GM18870 (cell line): ENCODE measurements around the gene CNOT11.
"Not testable (repeated sequence)": the region's sequence is repeated elsewhere in the genome, so short reads cannot be mapped to it uniquely, and the experiment has no call there.

ENCODE experiments used
- ATAC-seq: cut with Tn5 transposase; IDR thresholded peaks from one replicate; pipeline ENCODE4 v1.9.1; 2021; ENCODE audit warnings: moderate library complexity; ENCODE audit not compliant: unreplicated experiment

The CNOT11 gene

DNA sequence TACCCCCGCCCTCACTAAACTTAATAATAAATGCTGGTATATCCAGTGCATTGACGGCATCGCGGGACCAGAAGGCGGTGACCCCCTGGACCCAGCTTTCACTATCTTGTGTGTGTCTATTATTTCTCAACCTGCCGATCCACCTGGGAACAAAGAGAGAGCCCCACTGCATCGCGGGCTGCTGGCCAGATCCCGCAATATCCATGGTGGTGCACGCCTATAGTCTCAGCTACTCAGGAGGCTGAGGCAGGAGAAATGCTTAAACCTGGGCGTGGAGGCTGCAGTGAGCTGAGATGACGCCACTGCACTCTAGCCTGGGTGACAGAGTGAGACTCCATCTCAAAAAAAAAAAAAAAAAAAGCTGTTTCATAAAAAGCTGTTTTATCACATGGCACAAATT, 7.8 kb upstream of the CNOT11 start:
- not testable (repeated sequence) for ATAC-seq

DNA sequence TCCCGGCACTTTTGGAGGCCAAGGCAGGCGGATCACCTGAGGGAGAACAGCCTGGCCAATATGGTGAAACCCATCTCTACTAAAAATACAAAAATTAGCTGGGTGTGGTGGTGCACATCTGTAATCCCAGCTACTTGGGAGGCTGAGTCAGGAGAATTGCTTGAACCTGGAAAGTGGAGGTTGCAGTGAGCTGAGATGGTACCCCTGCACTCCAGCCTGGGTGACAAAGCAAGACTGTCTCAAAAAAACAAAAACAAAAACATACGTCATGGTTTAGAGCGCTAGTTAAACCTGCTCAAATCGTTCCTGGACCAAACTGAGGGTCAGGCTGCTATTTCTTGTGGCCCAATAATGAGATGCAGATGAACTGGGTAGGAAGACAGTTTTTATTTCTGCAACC, 7.2 kb upstream of the CNOT11 start:
- not testable (repeated sequence) for ATAC-seq

- ATAC-seq = not testable (repeated sequence)
Measured at GRCh38 chr2:101248756-101249155, 3.9 kb upstream of the CNOT11 start.

DNA sequence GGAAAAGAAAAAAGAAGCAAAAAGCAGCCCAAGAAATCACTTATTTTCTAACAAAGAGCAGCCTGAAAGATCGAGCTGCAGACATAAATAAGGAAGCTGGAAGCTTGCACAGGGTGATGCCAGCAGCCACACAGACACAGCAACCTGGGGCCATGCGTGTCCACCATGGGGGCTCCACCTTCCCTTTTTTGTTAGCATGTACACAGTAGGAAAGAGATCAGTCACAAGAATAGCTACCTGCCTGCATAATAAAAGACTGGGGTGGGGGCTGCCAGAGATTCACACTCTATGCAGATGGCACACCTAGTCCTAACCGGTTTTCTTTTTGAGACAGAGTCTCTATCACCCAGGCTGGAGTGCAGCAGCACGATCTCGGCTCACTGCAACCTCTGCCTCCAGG, 2.9 kb upstream of the CNOT11 start:
- no peak for ATAC-seq

- ATAC-seq = not testable (repeated sequence)
Measured at GRCh38 chr2:101251246-101251781, 1.4 kb upstream of the CNOT11 start.

DNA sequence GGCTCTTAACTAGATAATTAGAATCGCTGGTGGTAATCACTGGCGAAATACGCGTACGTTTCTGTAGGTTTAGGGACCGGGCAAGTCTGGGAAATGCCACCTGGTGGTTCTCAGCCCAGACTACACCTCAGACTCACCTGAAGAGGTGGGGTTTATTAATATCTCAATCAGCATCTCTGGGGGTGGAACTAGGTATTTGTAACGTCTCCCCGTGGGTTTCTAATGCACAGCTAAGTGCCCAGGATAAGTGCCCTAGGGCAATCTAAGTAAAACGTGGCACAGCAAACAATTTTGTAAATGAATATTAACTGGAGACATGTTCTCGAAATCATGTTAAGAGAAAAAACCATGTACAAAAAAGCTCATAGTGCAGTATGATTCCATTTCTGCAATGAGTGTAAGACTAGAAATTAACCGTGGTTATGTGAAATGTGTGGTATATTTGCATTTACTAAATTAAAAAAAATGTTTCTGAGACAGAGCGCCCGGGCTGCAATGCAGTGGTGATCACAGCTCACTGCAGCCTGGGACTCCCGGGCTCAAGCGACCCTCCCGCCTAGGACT, 760 bp upstream of the CNOT11 start:
- peak; percentile 76 for ATAC-seq

- ATAC-seq = peak; percentile 31
Measured at GRCh38 chr2:101253013-101253702, 472 bp downstream of the CNOT11 start.

DNA sequence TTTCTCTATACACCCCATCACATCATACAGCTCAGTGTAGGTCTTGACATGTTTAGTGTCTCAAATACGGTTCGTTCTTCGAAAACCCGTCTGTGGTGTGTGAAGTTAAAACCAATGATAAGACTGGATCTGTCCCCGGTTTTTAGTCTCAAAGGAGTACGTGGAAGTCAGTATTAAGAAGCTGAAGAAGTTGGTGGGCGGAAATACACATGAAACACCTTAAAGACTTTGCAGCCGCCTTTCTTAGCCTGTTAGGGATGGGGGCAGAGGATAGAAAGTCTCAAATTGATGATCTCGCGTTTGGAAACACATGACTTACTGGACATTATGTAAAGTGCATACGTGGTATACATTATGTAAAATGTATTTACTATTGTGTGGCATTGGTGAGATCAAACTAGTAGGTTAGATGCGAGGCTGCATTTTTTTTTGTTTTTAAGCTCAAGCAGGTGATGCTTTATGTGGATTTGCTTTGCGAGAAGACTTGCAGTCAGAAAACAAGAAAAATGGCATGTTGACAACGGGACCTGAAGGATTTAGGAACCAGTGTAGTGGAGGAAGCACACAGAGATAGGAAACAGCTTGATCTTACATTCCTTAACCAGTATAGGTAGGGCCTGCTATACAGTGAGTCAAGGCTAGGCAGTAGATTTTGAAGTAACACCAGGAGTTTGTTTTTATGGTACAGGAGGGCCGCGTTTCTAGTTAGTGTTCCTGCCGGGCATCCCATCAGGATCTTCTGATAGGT, 1.2 kb downstream of the CNOT11 start:
- no peak for ATAC-seq

DNA sequence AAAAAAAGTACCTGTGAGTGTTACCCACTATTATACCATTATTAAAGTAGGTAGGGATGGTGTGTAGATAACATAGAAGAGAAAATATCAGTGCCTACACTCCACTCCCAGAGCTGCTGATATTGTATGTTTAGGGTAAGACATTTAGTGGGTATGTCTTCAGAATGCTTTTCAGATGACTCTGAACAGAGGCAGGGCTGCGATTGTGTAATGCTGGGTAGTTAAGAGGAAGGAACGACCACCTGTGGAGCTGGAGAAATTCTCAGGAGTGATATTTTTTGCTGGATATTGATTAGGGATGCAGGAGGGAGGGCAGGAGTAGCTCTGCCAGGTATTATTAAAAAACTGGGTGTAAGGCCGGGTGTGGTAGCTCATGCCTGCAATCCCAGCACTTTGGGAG, 2.8 kb downstream of the CNOT11 start:
- ATAC-seq = no peak

- ATAC-seq = no peak
Measured at GRCh38 chr2:101256316-101256715, 3.6 kb downstream of the CNOT11 start.

DNA sequence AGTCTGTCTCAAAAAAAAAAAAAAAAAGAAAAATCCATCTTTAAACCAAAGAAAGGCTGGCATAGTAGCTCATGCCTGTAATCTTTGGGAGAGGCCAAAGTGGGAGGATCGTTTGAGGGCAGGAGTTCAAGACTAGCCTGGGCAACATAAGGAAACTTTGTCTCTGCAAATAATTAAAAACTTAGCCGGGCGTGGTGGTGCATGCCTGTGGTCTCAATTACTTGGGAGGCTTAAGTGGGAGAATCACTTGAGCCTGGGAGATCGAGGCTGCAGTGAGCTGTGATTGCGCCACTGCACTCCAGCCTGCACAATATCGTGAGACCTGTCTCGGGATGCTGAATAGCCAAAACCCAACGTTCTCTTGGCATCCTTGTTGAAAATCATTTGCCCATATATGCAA, 6.1 kb downstream of the CNOT11 start:
- ATAC-seq = no peak

GRCh38 chr2:101262142-101262541, 9.5 kb downstream of the CNOT11 start:
- no peak for ATAC-seq

GRCh38 chr2:101263377-101263800, 10.7 kb downstream of the CNOT11 start:
- no peak for ATAC-seq

DNA sequence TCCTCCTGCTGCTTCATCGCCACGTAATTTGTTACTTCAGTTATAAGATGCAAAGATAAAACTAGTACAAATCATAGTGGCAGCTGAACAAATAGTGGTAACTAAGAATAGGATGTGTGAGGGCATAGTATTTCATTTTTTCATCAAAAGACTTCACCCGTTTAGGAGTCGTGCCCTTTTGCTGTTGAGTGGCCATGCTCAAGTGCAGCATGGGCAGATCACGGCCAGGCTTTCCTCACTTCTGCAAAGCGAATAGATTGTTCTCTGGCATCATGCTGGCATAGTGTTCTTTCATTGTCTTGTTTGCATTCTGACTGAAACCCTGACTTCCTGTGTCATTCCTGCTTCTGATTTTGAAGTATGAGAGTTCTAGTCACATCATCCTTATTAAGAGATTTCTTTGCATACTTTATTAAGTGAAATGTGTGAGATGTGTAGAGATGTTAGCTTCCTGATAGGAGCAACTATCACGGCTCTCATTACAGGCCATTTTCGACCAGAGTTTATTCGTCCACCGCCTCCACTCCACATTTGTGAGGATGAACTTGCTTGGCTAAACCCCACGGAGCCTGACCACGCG, 11.8 kb downstream of the CNOT11 start:
- no peak for ATAC-seq

GRCh38 chr2:101265893-101266499, 13.3 kb downstream of the CNOT11 start:
- ATAC-seq = no peak

DNA sequence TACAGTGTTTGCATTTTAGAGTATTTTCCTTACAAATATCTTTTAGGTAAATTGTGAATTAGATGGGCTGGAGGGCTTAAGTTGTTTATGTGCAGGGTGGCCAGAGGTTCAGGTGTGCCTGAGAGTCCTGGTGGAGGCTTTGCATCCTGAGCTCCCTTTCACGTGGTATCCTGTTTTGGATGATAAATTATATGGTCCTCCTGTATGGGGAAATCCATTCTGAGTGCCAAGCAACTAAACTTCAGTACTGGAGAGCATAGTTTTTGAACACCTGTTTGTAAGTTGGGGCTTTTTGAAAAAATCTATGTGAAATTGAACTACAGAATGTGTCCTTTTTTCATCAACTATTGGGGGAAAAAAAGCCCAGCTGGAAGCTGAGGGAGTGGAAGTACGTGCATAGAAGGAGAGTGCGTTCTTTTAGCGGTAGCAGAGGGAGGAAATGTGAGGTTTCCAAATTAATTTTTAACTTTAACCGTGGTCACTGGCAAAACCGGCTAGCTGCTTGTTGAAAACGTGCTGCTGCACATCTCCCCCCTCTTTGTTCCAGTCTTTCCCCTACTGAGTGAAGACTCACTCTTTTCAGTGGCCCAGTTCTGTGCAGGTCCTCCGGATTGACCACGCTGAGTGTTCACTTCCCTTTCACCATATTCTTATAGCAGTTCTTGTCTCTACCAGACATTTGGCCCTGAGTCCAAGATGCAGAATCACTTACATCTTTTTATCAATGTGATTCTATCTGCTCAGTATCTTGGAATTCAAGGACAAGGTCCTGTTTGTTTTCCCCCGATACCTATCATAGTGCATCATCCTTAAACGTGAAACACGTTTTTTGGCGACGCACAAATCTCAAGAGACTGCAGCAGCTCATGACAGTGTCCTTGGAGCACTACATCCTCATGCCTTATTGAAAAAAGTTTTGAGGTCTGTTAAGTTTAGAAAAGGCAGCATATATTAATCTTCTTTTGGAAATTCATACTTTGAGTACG, 15.3 kb downstream of the CNOT11 start:
- ATAC-seq = peak; percentile 60

DNA sequence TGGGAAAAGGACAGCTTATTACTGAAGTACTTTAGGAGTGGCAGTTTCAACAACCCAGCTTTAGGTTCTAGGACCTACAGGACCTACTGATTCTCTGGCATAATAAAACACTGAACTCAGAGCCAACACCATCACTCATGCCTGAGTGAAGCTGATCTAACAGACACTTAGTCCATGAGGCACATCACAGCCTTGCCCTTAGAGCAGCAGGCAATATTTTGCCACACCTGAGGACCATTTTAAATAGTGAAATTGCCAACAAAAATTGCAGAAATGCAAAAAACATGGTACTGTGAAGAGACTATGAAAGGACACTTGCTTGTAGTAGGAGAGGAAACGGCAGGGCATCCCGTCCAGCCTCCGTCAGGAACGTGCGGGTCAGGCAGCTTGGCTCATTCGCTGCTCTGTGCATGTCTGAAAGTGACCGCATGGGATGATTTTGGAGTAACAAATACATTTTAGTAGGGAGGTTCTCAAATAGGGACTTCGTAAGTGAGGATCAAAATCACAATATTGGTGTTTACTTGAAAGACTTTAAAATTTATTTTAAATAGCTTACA, 18.1 kb downstream of the CNOT11 start:
- no peak for ATAC-seq

DNA sequence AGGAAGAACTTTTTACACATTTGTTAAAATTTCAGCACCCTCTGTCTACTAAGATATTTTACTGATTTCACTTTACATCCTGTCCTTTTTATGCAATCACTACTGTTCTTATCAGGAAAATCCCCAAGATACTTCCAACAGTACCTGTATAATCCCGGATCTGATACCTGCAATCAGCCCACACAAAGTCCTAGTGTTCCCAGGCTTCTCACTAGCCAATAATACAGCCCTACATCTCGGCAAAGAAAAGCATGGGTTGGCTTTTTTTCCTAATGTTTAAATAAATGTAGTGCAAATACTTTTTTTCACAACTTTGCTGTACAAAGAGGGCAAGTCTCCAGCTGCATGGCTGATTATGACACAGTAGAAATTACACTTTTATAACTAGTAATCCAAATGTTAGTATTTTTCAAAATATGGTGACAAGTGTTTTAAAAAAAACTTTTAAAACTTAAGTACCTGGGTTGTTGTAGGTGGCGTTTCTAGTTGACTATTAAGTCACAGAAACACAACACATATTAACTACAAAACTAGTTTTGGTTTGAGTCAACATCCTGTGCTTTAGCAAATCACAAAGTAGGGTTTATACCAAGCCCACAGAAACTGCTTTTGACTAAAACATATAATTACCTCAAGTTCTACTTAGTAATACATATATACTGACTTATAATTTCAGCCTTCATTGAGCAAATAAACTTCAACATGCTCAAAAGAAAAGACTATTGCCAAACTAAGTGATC, 19.5 kb downstream of the CNOT11 start:
- peak; percentile 85 for ATAC-seq

DNA sequence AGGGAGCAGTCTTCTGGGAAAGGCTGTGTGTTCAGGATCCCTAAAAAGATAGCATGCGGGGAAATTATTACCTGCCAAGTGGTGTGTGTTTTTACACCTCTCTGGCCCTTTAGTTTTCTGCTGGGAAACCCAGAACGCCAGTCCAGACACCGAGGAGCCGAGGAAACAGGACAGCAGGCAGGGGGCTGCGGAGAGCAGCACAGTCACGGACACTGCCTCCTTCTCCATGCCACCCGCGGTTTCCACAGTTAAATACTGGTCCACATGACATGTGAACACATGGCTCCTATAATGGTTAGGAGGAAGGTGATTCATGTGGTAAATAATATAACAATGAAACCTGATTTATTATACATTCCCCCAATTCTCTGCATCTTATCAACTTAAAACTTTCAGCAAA, 20.4 kb downstream of the CNOT11 start:
- no peak for ATAC-seq
